Non-pigmented ciliary epithelial cell (primary cell): ENCODE data around the gene MYBL2.

Source experiments
- DNase-seq: peaks from one replicate; pipeline ENCODE4 v3.0.0-alpha.2; 2010; ENCODE audit warnings: low read depth

MYBL2 gene

GRCh38 chr20:43723186-43723585 is 56.3 kb downstream of the MYBL2 start:
- DNase-seq, result no peak

- no peak for DNase-seq
These were observed 56.8 kb downstream of the MYBL2 start for GRCh38 chr20:43723735-43724134.

GRCh38 chr20:43724383-43724782 is 57.5 kb downstream of the MYBL2 start:
- DNase-seq, result no peak

- DNase-seq, result no peak
These were observed 58.8 kb downstream of the MYBL2 start for GRCh38 chr20:43725666-43726065.

- DNase-seq, result no peak
These were observed 59.4 kb downstream of the MYBL2 start for GRCh38 chr20:43726333-43726732.

GRCh38 chr20:43726811-43727338 is 60.0 kb downstream of the MYBL2 start, which contains the start of gene GTSF1L:
TSS of gene GTSF1L (minus strand) at chr20:43727002. CDS start at chr20:43726694, 308 bp downstream.
- no peak for DNase-seq

GRCh38 chr20:43727980-43728590 is 61.2 kb downstream of the MYBL2 start:
- no peak for DNase-seq

GRCh38 chr20:43728686-43729255 is 61.9 kb downstream of the MYBL2 start:
- no peak for DNase-seq

GRCh38 chr20:43731469-43731868 is 64.6 kb downstream of the MYBL2 start:
- no peak for DNase-seq

GRCh38 chr20:43731927-43732326 is 65.0 kb downstream of the MYBL2 start:
- no peak for DNase-seq

GRCh38 chr20:43736588-43737158 is 69.8 kb downstream of the MYBL2 start:
- DNase-seq, result no peak

GRCh38 chr20:43737925-43738324 is 71.0 kb downstream of the MYBL2 start:
- DNase-seq, result no peak

- DNase-seq, result no peak
These were observed 72.3 kb downstream of the MYBL2 start for GRCh38 chr20:43739148-43739749.

- DNase-seq, result no peak
These were observed 73.7 kb downstream of the MYBL2 start for GRCh38 chr20:43740642-43741041.

- DNase-seq, result no peak
These were observed 77.3 kb downstream of the MYBL2 start for GRCh38 chr20:43744151-43744611.

GRCh38 chr20:43744966-43745730 is 78.2 kb downstream of the MYBL2 start:
- DNase-seq, result no peak

GRCh38 chr20:43746344-43747137 is 79.6 kb downstream of the MYBL2 start:
- DNase-seq, result no peak

- DNase-seq, result no peak
These were observed 81.4 kb downstream of the MYBL2 start for GRCh38 chr20:43748274-43748673.

- DNase-seq, result no peak
These were observed 82.9 kb downstream of the MYBL2 start for GRCh38 chr20:43749734-43750294.

GRCh38 chr20:43750774-43751166 is 83.9 kb downstream of the MYBL2 start:
- DNase-seq, result no peak
